SJSA1 (cell line): ENCODE results near the gene CSTF3. TPM values are rescaled to one million over a fixed set of nuclear protein-coding genes. Genes with fewer than 3 reads are reported as not detected.
A peak's percentile ranks its signal among the peaks of the same experiment; 100 is the strongest.
"Not testable (repeated sequence)": the region's sequence is repeated elsewhere in the genome, so short reads cannot be mapped to it uniquely, and the experiment has no call there.

Experiments
- DNase-seq, 2 experiments: peaks; one replicate each; pipeline ENCODE4 v3.0.0-alpha.2; 2015 to 2020; ENCODE audit warnings: low spot score in 2 of 2, low read depth in 1 of 2
- H3K27ac ChIP-seq: fragments of 250-450 bp; sonication (Bioruptor Pico); 2 replicates; pipeline ENCODE4 v1.5.1; 2020; ENCODE audit warnings: mild to moderate bottlenecking, moderate library complexity
- H3K27me3 ChIP-seq: fragments of 250-450 bp; sonication (Bioruptor Pico); replicated peaks from 2 replicates; pipeline ENCODE4 v1.5.1; 2020; ENCODE audit warnings: mild to moderate bottlenecking, moderate library complexity
- H3K36me3 ChIP-seq: fragments of 250-450 bp; sonication (Bioruptor Pico); 2 replicates; pipeline ENCODE4 v1.5.1; 2020; ENCODE audit warnings: mild to moderate bottlenecking
- H3K4me1 ChIP-seq: fragments of 250-450 bp; sonication (Bioruptor Pico); replicated peaks from 2 replicates; pipeline ENCODE4 v1.6.1; 2021; ENCODE audit warnings: mild to moderate bottlenecking
- H3K4me3 ChIP-seq: fragments of 250-450 bp; sonication (Bioruptor Pico); 2 replicates; pipeline ENCODE4 v1.5.1; 2020; ENCODE audit warnings: mild to moderate bottlenecking
- H3K9me3 ChIP-seq: fragments of 250-450 bp; sonication (Bioruptor Pico); replicated peaks from 2 replicates; pipeline ENCODE4 v1.5.1; 2020; ENCODE audit warnings: mild to moderate bottlenecking
- total RNA-seq: library from RNA; depleted of rRNA; stranded (reverse); fragments of >200 nt; shearing (Covaris generic); gene quantifications from 2 replicates; pipeline ENCODE4 v1.2.3, GENCODE V29; 2014

The CSTF3 gene
- total RNA-seq, 1 experiment from 2014 or later = 26.5 TPM

DNA sequence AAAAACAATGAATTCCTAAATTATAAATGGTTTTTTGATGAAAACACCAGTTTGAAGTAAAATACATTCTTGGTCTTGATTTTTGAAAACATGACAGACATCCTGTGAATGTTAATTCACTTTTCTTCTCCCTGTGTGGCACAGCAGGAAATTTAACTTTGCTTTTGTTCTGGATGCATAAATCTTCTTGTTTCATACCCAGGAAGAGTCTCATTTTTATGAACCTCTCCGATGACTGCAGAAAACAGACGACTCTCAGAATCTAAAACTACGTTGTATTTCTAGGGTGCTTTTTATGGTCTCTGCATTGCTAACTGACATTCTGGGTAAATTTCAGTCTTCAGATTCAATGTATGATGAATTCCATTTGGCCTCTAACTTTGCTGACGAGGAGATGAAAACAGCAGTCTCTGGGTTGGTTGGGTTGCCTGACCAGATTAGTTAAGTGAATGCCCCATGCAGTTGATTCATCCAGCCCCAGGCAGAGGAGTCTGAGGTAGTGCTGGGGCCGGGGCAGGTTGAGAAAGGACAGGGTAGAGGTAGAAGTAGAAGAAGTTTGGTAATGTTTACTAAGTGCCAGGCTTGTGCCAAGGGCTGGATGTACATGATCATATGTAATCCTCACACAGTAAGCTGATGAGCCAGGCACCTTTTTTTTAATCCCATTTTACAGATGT is 101.8 kb downstream of the CSTF3 start:
- no peak overlapping the region for H3K27ac ChIP-seq
- DNase-seq = no peak
- peaks cover 9% of the 10 kb centered on the region for H3K4me1 ChIP-seq

DNA sequence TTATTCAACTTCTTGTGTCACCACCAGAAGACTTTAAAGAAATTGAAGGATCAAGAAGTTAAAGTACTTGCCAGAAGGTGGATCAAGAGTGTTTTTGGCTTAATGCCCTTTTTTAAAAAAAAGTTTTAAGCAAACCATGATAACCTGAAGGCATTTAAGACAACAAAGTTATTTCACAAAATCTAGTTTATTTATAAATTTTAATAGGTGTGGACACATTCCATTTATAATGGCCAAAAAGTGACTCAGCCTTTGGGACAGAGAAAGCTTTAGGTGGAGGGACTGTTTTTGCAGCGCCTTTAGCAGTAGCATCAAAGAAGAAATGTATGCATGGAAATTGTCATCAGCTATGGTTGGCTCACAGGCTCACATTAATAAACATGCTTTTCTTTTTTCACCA is 104.0 kb downstream of the CSTF3 start:
- Histone ChIP-seq H3K36me3 (peaks cover 48% of the 10 kb centered on the region), H3K27ac (no peak overlapping the region), H3K4me1 (peaks cover 9% of the 10 kb centered on the region), H3K4me3 (no peak overlapping the region), H3K9me3 (no peaks in the 10 kb centered on the region), H3K27me3 (no peaks in the 10 kb centered on the region)
- DNase-seq = peak in 1 of 2 experiments; percentile 3

More for the DNA sequence above, 101.8 kb downstream of the CSTF3 start:
- peaks cover 56% of the 10 kb centered on the region for H3K36me3 ChIP-seq
- no peaks in the 10 kb centered on the region for H3K27me3 ChIP-seq
- no peaks in the 10 kb centered on the region for H3K9me3 ChIP-seq
- H3K4me3 ChIP-seq = no peak overlapping the region

DNA sequence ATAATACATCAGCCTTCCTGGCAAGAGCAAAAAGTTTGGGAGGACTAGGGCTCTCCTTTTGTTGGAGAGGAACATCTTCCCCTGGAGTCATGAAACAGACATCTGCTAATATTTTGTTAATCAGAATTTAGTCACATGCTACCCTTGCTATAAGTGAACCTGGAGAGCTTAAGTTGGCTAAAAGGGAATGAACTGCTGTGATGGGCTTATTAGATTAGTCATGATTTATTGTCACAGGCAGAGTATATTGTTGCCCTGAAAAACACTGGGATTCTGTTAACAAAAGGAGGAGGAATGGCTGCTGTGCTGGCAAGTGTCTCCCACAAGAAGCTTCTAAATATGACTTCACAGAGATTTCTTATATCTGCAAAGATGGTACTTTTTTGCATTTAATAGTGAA is 105.9 kb downstream of the CSTF3 start:
- Histone ChIP-seq H3K27ac (no peak overlapping the region), H3K36me3 (peaks cover 37% of the 10 kb centered on the region), H3K27me3 (no peaks in the 10 kb centered on the region), H3K4me3 (no peak overlapping the region), H3K9me3 (no peaks in the 10 kb centered on the region), H3K4me1 (no peaks in the 10 kb centered on the region)
- DNase-seq = no peak

DNA sequence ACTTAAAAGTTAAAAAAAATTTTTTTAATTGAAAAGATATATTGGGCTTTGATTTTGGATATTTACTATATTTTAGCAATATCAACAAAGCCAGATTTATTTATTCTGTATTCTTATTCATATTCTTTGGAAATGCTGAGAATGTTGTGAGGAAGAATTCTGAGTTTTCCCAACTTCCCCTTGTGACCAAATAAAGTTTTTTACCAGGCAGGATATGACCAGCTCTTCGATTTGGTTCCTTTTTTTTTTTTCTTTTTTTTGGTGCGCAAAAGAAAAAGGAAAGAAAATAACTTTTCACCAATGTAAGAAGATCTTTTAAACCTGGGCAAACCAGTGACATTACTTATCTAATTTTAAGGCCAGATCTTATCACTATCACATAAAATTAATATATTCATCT is 109.0 kb downstream of the CSTF3 start:
- Histone ChIP-seq H3K4me1 (no peaks in the 10 kb centered on the region), H3K36me3 (peaks cover 23% of the 10 kb centered on the region), H3K27me3 (no peaks in the 10 kb centered on the region), H3K4me3 (no peak overlapping the region), H3K27ac (no peak overlapping the region), H3K9me3 (no peaks in the 10 kb centered on the region)
- no peak for DNase-seq

DNA sequence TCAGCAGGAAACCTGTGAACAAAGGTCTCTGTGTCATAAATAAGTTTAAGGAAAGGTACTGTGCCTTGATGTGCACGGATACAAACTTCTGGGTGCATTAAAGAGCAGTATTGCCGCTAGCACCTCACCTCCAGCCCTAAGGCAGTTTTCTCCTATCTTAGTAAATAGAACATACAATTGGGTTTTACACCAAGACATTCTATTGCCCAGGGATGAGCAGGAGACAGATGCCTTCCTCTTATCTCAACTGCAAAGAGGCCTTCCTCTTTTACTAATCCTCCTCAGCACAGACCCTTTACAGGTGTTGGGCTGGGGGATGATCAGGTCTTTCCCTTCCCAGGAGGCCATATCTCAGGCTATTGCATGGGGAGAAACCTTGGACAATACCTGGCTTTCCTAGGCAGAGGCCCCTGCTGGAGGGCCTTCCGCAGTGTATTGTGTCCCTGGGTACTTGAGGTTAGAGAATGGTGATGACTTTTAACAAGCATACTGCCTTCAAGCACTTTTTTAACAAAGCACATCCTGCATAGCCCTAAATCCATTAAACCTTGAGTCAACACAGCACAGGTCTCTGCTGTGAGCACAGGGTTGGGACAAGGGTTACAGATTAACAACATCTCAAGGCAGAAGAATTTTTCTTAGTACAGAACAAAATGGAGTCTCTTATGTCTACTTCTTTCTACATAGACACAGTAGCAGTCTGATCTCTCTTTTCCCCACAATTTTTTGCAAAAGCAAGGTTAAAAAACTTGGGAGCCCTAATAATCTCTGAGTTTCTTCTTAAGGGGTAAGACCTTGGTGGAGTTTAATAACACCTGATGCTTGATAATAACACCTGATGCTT is 111.5 kb downstream of the CSTF3 start:
- H3K27ac ChIP-seq, H3K4me1 ChIP-seq, H3K27me3 ChIP-seq, H3K4me3 ChIP-seq, DNase-seq, H3K9me3 ChIP-seq: not testable (repeated sequence)
- H3K36me3 ChIP-seq = peaks cover 43% of the 10 kb centered on the region

DNA sequence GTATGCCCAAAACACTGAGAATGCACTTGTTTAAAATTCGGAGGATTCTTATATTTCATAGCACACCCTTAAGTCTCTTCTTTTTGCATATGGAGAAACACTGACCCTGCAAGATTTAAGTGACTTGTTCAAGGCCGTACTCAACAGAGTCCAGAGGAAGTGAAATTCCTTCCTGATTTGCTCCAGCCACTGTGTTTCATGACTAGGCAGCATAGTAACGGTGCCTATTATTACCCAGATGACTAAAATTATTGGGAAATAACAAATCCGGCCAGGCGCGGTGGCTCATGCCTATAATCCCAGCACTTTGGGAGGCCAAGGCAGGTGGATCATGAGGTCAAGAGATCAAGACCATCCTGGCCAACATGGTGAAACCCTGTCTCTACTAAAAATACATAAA is 112.6 kb downstream of the CSTF3 start:
- H3K9me3 ChIP-seq, H3K4me3 ChIP-seq, DNase-seq, H3K27me3 ChIP-seq, H3K27ac ChIP-seq, H3K4me1 ChIP-seq: not testable (repeated sequence)
- peaks cover 48% of the 10 kb centered on the region for H3K36me3 ChIP-seq

DNA sequence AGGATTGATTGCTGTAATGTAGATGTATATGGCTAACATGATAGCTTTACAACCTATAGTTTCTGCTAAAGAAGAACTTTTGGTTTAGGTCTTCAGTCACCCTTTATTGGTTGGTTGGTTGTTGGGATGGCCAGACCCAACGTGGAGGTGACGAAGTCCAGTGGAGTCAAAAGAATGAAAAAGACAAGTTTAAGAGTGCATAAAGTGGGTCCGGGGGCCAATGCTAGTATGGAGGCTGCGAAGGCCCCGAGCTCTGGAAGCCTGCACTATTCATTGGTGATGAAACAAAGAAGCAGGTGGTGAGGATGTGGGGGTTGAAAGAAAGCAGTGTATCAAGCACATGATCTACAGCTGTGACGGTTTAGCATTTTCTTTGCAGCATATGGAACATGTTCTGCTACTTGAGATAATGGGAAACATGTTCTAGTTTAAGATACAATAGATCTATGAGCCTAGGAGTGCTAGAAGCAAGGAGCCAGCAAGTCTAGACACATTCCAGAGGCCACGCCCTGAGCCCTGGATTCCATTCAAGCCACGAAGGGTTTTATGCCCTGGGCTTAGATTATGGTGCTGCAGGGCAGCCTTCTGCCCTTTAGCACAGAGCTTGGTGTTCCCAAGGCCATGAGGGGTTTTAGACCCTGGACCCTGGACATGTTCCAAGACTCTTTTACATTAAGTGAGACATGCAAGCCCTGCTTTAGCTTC is 115.6 kb downstream of the CSTF3 start:
- H3K27me3 ChIP-seq = no peaks in the 10 kb centered on the region
- H3K27ac ChIP-seq = no peak overlapping the region
- no peak overlapping the region for H3K4me3 ChIP-seq
- peaks cover 45% of the 10 kb centered on the region for H3K36me3 ChIP-seq
- peaks cover 8% of the 10 kb centered on the region; the same call in 1 of the 2 replicates for H3K4me1 ChIP-seq
- no peaks in the 10 kb centered on the region; the same call in 1 of the 2 replicates for H3K9me3 ChIP-seq
- no peak for DNase-seq

DNA sequence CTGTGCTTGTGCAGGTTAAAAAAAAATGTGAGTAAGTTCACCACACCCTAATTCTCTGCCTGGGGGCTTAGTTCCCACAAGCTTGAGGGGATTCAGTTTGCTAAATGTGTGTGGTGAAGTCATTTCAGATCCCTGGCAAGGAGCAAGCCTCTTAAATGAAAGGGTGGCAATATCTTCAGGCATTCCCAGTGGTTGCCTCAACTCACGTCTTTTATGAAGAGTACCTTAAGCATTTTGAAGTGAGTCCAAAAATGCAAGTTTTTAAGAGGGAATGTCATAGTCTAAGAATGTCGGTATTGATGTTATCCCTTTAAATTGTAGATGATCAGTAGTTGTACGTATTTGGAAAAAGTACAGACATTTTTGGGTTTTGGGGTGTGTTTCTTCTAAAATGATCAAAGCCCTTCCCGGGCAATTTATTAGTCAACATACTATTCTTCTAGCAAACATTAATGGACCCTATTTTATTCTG is 117.0 kb downstream of the CSTF3 start:
- no peak for DNase-seq
- H3K27me3 ChIP-seq = no peaks in the 10 kb centered on the region
- H3K4me3 ChIP-seq = no peak overlapping the region
- H3K27ac ChIP-seq = no peak overlapping the region
- no peaks in the 10 kb centered on the region; the same call in 1 of the 2 replicates for H3K9me3 ChIP-seq
- H3K4me1 ChIP-seq = peaks cover 14% of the 10 kb centered on the region
- peaks cover 50% of the 10 kb centered on the region for H3K36me3 ChIP-seq

DNA sequence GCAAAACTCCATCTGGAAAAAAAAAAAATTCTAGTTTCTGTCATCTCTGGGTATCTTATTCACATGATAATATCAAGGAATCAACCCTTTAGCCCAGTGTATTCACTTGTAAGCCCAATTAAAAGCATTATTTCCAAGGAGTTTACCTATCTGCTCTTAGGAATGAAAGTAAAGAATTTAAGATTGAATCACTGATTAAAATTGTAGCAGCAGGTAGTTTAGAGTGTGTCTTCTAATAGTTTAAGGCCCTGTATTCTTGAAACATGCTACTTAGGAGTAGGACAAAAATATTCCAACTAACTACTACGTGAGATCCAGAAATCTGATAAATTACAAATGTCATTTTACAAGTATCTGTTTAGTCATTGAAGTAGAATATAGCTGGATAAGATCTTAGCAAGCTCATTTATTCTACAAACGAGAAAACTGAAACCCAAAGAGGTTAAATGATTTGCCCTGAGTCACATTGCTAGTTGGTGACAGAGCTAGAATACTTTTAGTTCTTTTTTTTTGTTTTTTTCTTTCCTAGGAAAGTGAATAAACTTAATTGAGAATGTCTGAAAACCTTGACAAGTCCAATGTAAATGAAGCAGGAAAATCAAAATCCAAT is 118.0 kb downstream of the CSTF3 start:
- Histone ChIP-seq H3K4me1 (peaks cover 14% of the 10 kb centered on the region), H3K27me3 (no peaks in the 10 kb centered on the region), H3K36me3 (peaks cover 46% of the 10 kb centered on the region), H3K4me3 (no peak overlapping the region), H3K27ac (no peak overlapping the region), H3K9me3 (no peaks in the 10 kb centered on the region; the same call in 1 of the 2 replicates)
- no peak for DNase-seq

DNA sequence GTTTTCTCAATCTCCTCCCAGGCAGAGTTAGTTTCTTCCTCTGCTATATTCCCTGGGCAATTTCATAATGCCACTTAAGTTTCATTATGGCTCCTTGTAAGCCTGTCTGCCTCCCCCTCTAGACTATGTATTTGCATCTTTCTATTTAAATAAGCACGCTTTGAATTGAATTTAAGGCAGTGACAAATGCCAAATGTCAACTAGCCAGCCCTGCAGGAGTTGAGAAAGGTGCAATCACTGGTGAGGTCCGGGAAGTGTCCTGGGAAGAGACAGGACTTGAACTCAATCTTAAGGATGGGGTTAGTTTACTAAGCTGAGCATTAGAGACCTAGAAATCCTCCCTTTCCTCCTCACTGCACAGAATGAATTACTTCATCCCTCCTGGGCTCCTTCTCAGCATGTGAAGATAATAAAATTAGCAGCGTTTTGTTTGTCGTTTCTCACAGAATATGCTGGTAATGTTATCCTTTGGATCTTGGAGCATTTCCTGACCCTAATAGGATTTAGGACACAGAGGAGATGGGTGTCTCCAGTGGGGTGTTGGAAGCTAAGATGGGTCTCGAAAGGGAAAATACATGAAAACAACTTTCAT is 120.3 kb downstream of the CSTF3 start:
- Histone ChIP-seq H3K27me3 (no peaks in the 10 kb centered on the region), H3K4me1 (peaks cover 13% of the 10 kb centered on the region), H3K4me3 (no peak overlapping the region), H3K9me3 (no peaks in the 10 kb centered on the region; the same call in 1 of the 2 replicates), H3K27ac (no peak overlapping the region), H3K36me3 (peaks cover 28% of the 10 kb centered on the region)
- DNase-seq = no peak

DNA sequence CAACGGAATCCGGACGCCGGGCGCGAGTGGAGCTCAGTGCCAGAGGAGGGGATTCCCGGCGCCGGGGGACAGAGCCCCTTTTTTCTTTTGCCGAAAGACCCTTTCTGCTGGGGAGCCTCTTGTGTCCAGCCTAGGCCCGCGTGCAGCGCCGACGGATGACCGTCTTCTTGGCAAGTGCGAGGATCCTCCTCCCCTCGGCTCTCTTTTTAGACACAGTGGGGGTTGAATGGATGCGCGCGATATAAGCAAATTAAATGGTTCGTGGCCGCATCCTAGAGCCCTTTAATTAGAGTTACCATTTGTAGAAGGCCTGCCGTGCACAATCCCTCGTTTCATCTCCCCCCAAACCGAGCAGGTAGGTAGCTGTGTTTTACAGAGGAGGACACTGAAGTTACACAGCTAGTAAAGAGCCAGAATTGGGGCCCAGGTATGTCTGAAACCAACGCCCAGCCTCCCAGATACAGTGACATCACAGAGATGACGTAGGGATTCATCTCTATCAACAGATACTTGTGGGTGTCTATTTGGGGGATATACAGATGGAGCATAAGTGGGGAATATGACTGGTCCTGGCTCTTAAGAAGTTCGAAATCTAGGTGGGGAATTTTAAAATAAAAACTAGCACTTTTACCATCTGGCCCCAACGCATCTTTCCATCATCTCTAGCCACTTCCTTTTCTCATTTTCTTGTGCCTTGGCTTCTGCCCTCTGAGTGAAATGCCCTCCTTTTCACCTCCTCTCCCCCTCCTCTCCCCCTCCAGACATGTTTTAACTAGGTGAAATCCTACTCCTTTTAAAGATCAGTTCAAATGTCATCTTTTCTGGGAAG is 121.0 kb downstream of the CSTF3 start:
- peak overlapping the region; percentile 84 for H3K4me3 ChIP-seq
- no peaks in the 10 kb centered on the region for H3K27me3 ChIP-seq
- H3K36me3 ChIP-seq = peaks cover 21% of the 10 kb centered on the region
- H3K9me3 ChIP-seq = no peaks in the 10 kb centered on the region; the same call in 1 of the 2 replicates
- DNase-seq = no peak
- H3K4me1 ChIP-seq = peaks cover 10% of the 10 kb centered on the region
- peak overlapping the region; percentile 89 for H3K27ac ChIP-seq

DNA sequence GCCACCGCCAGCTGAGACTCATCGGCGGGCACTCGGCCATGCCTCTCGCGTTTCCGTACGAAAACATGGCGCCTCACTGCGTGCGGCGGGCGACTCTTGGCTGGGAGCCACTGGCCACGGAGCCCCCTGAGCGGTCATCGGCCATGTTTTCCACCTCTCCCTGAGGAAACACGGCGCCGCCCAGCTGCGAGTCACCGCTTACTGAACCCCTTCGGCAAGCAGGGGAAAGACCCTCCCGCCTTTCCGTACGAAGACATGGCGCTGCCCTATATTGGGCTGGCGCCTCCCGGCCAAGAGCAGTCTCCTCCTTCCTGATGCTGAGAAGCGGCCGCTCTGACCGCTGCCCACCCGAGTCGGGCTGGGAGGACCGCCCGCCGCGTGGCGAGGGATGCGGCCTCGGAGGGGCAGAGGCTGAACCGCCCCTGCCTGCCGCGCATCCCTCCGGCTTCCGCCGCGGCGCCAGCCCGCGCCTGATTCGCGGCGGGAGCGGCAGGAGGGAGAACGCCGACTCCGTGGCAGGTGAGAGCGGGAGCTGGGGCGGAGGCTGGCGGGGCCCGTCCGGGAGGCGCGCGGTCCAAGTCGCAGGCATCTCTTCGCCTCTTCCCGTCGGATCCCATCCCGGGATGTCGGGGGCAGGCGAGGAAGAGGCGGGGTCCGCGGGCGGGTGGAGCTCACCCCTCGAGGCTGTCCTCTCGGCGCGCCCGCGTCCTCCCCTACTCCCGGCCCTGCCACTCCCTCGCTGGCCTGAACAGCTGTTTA is 121.8 kb downstream of the CSTF3 start, which contains the start of gene TCP11L1:
Gene TCP11L1 (plus strand): TSS at position 299 of the 759 bp plus-strand sequence. CDS start 4,202 bp downstream, outside the sequence.
- H3K4me1 ChIP-seq = peaks cover 10% of the 10 kb centered on the region
- peak within 1 kb of the TSS; percentile 89 for H3K27ac ChIP-seq
- H3K9me3 ChIP-seq = no peaks in the 10 kb centered on the region
- peak within 1 kb of the TSS; percentile 84 for H3K4me3 ChIP-seq
- H3K36me3 ChIP-seq = peaks cover 13% of the 10 kb centered on the region
- DNase-seq = peak; percentile 97 to 99
- no peaks in the 10 kb centered on the region for H3K27me3 ChIP-seq
